Colonic mucosa (tissue), 4 donors: ENCODE data around the gene KLF7. TPM values are rescaled to one million over a fixed set of nuclear protein-coding genes. Genes with fewer than 3 reads are reported as not detected.

Experiments used
- DNase-seq: peaks from one replicate; pipeline ENCODE4 v3.0.0-alpha.2; 2020
- H3K27ac ChIP-seq: fragments of 200-600 bp; one replicate; pipeline ENCODE4 v1.8.0; 2021
- H3K27me3 ChIP-seq: fragments of 200-600 bp; one replicate; pipeline ENCODE4 v1.8.0; 2021
- H3K36me3 ChIP-seq: fragments of 200-600 bp; one replicate; pipeline ENCODE4 v1.8.0; 2021
- H3K4me1 ChIP-seq: fragments of 200-600 bp; one replicate; pipeline ENCODE4 v1.8.0; 2021; ENCODE audit warnings: mild to moderate bottlenecking
- H3K4me3 ChIP-seq: fragments of 200-600 bp; one replicate; pipeline ENCODE4 v1.8.0; 2021
- H3K9ac ChIP-seq, 2 donors: one replicate each; pipeline ENCODE4 v1.7.0; 2013; ENCODE audit warnings: control low read depth in 2 of 2, low read depth in 2 of 2, low read length in 2 of 2
- H3K9me3 ChIP-seq: fragments of 200-600 bp; one replicate; pipeline ENCODE4 v1.8.0; 2021
- intact Hi-C: fragments of 100-400 bp; cut with DNase I; formaldehyde crosslinking; loops from one replicate; pipeline ENCODE4 v1.14.1; 2022
- total RNA-seq, 2 donors: library from RNA; stranded (reverse); fragmentation: NEBNext Ultra II Directional in 1 of 2; extraction: Animal tissue kit (Norgen Biotek cat#: 25700) in 1 of 2; gene quantifications; one replicate each; pipeline ENCODE4 v1.2.1, GENCODE V29; 2021
- TF ChIP-seq, protein P1 (sequence below): fragments of 200-600 bp; IDR thresholded peaks from one replicate; pipeline ENCODE4 v1.8.0; 2022; ENCODE audit warnings: antibody characterized with exemption, mild to moderate bottlenecking
- donor health status: healthy.
- donor health status: DM: no; HTN: no; CAD: no.
- donor health status: DM: no; HTN: no; CAD: no.

Gene KLF7
- total RNA-seq, 2 donors from 2014 or later: 4.7 to 12.9 TPM

DNA sequence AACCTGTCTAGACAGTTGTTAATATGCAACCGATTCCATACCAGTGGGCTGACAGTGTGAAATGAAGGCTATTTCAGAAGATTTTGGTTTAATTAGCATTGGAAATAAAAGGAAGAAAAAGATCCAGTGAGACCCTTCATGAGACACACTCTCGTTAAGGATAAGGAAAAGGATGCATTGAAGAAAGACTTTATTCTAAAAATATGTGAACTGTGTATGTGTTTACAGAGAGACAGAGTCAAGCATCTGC is 2.1 kb downstream of the KLF7 start:
- DNase-seq: no peak
- Histone ChIP-seq H3K36me3 (no peaks in the 10 kb centered on the region), H3K9me3 (no peaks in the 10 kb centered on the region), H3K27ac (peak overlapping the region; percentile 83), H3K4me3 (peak overlapping the region; percentile 62), H3K4me1 (no peaks in the 10 kb centered on the region), H3K27me3 (no peaks in the 10 kb centered on the region), H3K9ac (peak overlapping the region; percentile 60 to 86)
- TF ChIP-seq, protein P1, sequence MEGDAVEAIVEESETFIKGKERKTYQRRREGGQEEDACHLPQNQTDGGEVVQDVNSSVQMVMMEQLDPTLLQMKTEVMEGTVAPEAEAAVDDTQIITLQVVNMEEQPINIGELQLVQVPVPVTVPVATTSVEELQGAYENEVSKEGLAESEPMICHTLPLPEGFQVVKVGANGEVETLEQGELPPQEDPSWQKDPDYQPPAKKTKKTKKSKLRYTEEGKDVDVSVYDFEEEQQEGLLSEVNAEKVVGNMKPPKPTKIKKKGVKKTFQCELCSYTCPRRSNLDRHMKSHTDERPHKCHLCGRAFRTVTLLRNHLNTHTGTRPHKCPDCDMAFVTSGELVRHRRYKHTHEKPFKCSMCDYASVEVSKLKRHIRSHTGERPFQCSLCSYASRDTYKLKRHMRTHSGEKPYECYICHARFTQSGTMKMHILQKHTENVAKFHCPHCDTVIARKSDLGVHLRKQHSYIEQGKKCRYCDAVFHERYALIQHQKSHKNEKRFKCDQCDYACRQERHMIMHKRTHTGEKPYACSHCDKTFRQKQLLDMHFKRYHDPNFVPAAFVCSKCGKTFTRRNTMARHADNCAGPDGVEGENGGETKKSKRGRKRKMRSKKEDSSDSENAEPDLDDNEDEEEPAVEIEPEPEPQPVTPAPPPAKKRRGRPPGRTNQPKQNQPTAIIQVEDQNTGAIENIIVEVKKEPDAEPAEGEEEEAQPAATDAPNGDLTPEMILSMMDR: no peak
- intact Hi-C loops: no loop called here

DNA sequence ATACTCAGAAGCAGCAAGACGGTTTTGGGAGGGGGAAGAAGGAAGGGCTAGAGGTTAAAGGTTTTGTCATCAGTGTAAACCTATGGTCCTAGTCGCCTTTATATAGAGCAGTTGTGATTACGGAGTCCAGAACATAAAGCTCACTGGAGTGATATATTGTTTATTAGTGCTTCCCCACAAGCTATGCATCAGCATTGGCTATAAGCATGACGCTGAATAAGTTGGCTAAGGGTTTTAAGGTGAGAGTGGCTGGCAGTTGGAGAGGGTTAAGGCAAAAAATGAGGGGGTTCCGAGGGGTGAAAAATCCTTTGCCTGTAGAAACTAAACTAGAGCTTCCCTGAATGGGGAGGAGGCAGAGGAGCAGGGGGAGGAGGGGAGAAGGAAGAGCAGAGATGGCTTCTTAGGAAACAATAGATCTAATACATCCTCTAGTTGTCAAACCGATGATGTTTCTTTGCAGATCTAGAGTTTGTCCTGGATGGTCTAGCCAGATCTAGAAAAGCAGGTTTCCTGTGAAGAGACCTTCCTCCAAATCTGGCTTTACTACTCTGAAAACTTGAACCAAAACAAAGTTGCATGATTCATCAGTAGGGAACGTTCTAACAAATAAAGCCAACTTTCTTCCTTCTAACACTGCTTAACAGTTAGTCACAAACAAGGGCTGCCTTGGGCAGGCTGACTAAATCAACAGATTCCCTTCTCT is 2.5 kb downstream of the KLF7 start:
- no peak for DNase-seq
- H3K9me3 ChIP-seq: no peaks in the 10 kb centered on the region
- H3K4me1 ChIP-seq: no peaks in the 10 kb centered on the region

DNA sequence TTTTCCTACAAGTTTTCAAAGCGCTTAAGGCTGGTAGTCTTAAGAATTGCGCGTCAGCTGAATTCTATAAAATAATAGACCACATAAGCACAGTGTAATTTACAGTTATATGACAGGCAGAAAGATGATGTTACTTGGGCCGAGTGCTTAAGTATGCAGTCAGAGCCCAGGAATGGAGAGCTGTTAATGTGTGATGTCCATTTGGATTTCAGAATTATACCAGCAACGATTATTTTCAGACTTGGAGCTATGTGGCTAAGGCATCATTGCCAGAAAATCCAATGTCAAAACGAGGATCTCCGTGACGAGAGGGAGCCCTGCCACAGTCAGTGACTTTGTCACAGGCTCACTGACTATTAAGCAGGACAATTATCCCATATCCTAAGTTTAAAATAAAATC is 3.4 kb downstream of the KLF7 start:
- H3K9me3 ChIP-seq: no peaks in the 10 kb centered on the region
- H3K9ac ChIP-seq: no peak overlapping the region
- H3K4me1 ChIP-seq: no peaks in the 10 kb centered on the region
- H3K4me3 ChIP-seq: no peak overlapping the region
- H3K27me3 ChIP-seq: no peaks in the 10 kb centered on the region
- H3K27ac ChIP-seq: peak overlapping the region; percentile 83
- no peaks in the 10 kb centered on the region for H3K36me3 ChIP-seq
- no peak for DNase-seq
- TF ChIP-seq, protein P1: no peak
- intact Hi-C loops: no loop called here

More for the DNA sequence above, 2.5 kb downstream of the KLF7 start:
- Histone ChIP-seq H3K36me3 (no peaks in the 10 kb centered on the region), H3K9ac (peak overlapping the region in 1 of 2 donors; percentile 86), H3K4me3 (peak overlapping the region; percentile 62), H3K27me3 (no peaks in the 10 kb centered on the region), H3K27ac (peak overlapping the region; percentile 83)
- intact Hi-C loops: no loop called here
- TF ChIP-seq, protein P1: no peak

DNA sequence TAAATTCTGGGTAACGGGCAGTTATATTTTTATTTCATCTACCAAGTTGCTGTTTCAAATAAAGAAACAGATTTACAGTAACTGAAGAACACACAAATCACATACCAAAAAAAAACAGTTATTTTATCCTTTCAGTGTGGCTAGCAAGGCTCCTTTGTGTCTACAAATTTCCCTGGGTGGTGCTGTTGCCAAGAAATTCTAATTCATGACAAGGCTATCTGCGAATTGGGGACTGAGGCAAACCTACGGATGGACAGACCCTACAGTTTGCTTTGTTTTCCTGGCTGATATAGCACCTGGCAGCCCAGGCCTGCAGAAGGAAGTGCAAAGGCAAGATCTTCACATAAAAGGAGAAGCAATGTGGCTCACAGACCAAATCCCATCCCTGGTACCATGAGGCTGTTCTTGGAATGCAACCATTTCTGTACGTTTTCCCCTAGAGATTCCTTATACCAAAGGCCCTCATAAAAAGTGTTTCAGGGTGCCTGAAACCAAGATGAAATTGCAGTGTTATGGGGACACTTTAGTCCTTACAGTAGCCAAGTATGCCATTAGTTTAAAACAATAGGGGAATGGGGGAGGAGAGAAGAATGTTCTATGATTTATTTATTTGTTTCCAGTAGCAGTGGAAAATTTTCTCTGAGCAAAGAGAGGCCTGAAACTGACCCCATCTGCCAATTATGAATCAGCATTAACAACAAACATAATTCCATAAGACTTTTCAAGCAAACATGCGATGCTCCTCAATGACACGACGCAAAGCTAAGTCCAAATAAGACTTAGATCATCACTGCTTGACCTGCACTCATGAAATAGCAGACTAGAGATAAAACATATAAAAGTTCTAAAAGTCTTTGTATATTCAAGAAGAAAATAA is 4.3 kb downstream of the KLF7 start:
- Histone ChIP-seq H3K9me3 (no peaks in the 10 kb centered on the region), H3K27ac (peak overlapping the region; percentile 83), H3K36me3 (no peaks in the 10 kb centered on the region), H3K4me1 (no peaks in the 10 kb centered on the region), H3K27me3 (no peaks in the 10 kb centered on the region), H3K9ac (no peak overlapping the region), H3K4me3 (no peak overlapping the region)
- DNase-seq: no peak
- TF ChIP-seq, protein P1: no peak
- intact Hi-C loops: no loop called here

DNA sequence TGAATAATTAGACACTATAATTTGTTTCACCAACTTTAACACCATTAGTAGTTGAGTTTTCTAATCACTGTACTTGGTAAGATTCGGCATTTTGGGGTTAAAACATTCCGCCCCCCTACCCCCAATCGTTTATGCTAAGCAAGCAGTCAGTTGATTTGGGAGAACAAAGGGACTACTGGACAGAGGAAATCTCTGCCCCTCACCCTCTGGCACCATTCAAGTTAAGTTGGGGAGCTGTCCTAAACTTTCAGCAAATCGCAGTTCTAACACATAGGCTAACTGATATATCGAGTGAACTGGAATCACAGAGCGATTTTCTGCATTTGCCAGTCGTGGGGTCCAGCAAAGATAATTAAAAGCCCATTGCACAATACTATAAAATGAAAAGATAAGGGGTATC is 5.6 kb downstream of the KLF7 start:
- Histone ChIP-seq H3K9ac (no peak overlapping the region), H3K4me1 (no peaks in the 10 kb centered on the region), H3K27ac (no peak overlapping the region), H3K27me3 (no peaks in the 10 kb centered on the region), H3K4me3 (no peak overlapping the region), H3K36me3 (no peaks in the 10 kb centered on the region), H3K9me3 (no peaks in the 10 kb centered on the region)
- DNase-seq: no peak
- intact Hi-C loops: no loop called here
- TF ChIP-seq, protein P1: no peak
